ENCODE data around the gene DSCAML1. TPM values are rescaled to one million over a fixed set of nuclear protein-coding genes. Genes with fewer than 3 reads are reported as not detected.

DSCAML1 gene
- total RNA-seq, 2 donors from 2014 or later: 0.21 to 0.92 TPM

DNA sequence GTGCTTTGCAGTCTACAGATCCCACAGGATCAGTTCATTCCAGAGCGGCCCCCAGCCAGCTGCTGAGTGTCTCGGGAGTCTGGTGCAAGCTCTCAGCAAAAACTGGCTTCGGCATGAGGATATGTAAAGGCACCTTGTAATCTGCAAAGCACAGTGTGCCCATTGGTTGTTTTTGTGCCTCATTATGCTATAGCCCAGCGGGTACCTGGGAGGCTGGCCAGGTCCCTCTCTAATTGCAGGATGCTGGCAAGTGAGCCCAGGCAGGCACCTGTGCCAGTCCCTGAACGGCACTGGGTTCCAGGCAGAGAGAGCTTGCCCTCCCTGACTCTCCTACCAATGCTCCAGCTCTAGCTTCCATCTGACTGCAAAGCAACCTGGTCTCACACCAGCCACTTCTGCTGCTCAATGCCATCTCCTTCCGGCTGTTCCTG lies 128.7 kb downstream of the DSCAML1 start:
- Mint-ChIP-seq H3K4me3 (no peak overlapping the region), H3K4me1 (peaks cover 4% of the 10 kb centered on the region), H3K27me3 (peaks cover 37% of the 10 kb centered on the region)

DNA sequence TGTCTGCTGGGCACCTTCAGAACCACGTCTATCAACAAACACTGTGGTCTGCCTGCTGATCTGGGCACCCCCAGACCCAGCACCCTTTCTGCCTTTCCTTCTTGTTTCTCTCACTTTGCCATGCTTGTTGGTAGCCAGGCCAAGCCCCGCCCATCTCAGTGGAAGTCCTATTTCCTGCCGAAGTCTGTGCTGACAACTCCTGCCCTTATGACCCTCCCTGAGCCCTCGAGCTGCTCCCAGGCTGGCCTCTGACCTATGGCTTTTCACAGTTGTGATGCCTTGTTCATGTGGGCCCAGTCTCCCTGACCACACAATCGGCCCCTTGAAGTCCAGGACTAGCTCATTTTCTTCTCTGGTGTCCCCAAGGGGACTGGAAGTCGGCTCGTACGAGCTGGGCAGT lies 132.1 kb downstream of the DSCAML1 start:
- ATAC-seq (no peak), DNase-seq (no peak)
- H3K27me3 Mint-ChIP-seq: peaks cover 28% of the 10 kb centered on the region
- no peak overlapping the region for H3K4me3 Mint-ChIP-seq
- H3K27ac Mint-ChIP-seq: no peak overlapping the region
- no peaks in the 10 kb centered on the region for H3K9me3 ChIP-seq (ENCODE audit: control insufficient read depth, low read length, poor library complexity, severe bottlenecking)
- H3K4me1 Mint-ChIP-seq: peaks cover 4% of the 10 kb centered on the region
- H3K36me3 Mint-ChIP-seq (ENCODE audit: low read depth): no peaks in the 10 kb centered on the region

More for the DNA sequence above, 128.7 kb downstream of the DSCAML1 start:
- no peaks in the 10 kb centered on the region for H3K36me3 Mint-ChIP-seq (ENCODE audit: low read depth)
- no peak for DNase-seq
- H3K9me3 ChIP-seq (ENCODE audit: control insufficient read depth, low read length, poor library complexity, severe bottlenecking): no peaks in the 10 kb centered on the region
- no peak for ATAC-seq
- H3K27ac Mint-ChIP-seq: no peak overlapping the region

DNA sequence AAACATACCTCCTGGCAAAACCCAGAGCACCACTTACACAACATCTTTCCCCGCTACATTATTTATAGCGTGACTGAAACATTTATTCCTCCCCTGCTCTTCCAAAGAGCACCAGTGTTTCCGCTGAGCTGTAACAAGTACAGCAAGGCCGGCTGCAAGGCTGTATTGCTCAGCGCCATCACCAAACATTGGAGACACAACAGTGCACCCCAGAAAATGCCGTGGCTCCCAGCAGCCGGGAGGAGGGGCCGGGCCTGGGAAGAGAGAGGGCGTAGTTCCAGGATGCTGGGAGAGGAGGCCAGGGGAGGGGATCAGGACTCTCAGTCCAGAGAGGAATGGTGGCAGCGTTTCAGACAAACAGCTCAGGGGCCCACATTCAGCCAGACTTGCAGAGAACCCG lies 133.2 kb downstream of the DSCAML1 start:
- H3K9me3 ChIP-seq (ENCODE audit: control insufficient read depth, low read length, poor library complexity, severe bottlenecking): no peaks in the 10 kb centered on the region
- Mint-ChIP-seq H3K36me3 (ENCODE audit: low read depth) (no peaks in the 10 kb centered on the region), H3K27ac (no peak overlapping the region), H3K4me3 (no peak overlapping the region), H3K27me3 (peaks cover 31% of the 10 kb centered on the region), H3K4me1 (peaks cover 4% of the 10 kb centered on the region)
- DNase-seq (no peak), ATAC-seq (no peak)

DNA sequence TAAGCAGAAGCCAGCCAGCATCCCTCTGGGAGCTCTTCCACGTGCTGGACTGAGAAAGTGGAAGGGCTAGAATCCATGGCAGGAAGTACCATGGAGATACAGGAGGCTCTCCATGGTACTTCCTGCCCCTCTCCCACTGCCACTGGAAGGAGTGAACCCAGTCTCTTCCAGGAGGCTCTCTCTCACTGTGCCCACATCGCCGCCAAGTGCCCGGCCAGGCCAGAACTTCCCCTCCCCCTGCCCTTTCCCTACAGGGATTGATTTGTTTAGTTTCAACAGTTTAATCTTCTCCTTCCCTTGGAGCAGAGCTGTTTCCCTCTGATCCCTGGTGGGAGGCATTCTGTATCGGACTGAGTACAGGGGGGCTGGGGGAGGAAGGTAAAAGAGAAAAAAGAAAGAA lies 133.6 kb downstream of the DSCAML1 start:
- H3K27me3 Mint-ChIP-seq: peaks cover 35% of the 10 kb centered on the region
- ATAC-seq: no peak

DNA sequence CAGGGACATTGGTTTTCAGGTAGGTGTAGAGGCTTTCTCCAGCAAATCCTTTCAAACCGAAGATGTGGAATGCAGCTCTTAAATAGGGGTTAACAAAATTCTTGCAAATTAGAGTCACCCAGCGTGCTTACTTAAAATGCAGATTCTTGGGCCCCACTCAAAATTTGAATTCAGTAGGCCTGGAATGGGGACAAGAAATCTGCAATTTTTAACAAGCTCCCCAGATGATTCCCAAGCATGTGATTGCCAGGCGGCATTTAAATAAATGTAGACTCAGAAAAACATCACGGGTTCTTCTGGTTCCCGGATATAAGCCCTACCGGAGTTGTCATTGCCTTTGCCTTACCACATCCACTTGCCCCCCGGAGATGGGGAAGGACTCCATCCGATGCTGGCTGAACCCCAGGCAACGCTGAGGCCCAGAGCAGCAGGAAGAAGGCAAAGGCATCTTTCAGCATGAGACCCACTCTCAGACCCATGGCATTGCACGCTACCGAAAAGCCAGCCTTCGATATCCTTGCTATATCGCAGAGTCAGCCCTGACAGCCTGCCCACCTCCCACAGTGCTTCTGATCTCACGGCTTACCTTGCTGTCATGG lies 134.2 kb downstream of the DSCAML1 start:
- no peak for DNase-seq
- no peaks in the 10 kb centered on the region for H3K9me3 ChIP-seq (ENCODE audit: control insufficient read depth, low read length, poor library complexity, severe bottlenecking)
- H3K27me3 Mint-ChIP-seq: peaks cover 37% of the 10 kb centered on the region
- H3K4me1 Mint-ChIP-seq: peaks cover 4% of the 10 kb centered on the region
- H3K27ac Mint-ChIP-seq: no peak overlapping the region
- H3K36me3 Mint-ChIP-seq (ENCODE audit: low read depth): no peaks in the 10 kb centered on the region
- no peak for ATAC-seq
- no peak overlapping the region for H3K4me3 Mint-ChIP-seq

More for the DNA sequence above, 133.6 kb downstream of the DSCAML1 start:
- Mint-ChIP-seq H3K27ac (no peak overlapping the region), H3K36me3 (ENCODE audit: low read depth) (no peaks in the 10 kb centered on the region), H3K4me1 (peaks cover 4% of the 10 kb centered on the region), H3K4me3 (no peak overlapping the region)
- no peak for DNase-seq
- no peaks in the 10 kb centered on the region for H3K9me3 ChIP-seq (ENCODE audit: control insufficient read depth, low read length, poor library complexity, severe bottlenecking)

DNA sequence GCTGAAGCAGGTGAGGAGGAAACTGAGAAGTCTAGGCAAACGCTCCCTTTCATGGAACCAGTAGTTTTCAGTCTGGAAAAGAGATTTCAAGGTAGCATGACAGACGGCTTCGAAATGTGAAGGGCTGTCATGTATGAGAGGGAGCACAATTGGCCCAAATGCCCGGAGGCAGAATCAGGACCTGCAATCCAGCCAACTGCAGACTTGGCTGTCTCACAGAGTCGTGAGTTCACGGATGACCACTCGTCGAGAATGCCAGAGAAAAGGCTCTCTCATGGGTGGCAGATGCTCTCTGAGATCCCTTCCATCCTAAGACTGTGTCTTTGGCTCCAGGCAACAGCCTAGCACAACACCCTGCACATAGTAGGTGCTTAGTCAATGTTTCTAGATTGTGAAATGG lies 134.8 kb downstream of the DSCAML1 start:
- no peaks in the 10 kb centered on the region for H3K9me3 ChIP-seq (ENCODE audit: control insufficient read depth, low read length, poor library complexity, severe bottlenecking)
- peaks cover 34% of the 10 kb centered on the region for H3K27me3 Mint-ChIP-seq
- H3K4me1 Mint-ChIP-seq: peaks cover 4% of the 10 kb centered on the region
- no peak overlapping the region for H3K4me3 Mint-ChIP-seq
- H3K27ac Mint-ChIP-seq: no peak overlapping the region
- DNase-seq (no peak), ATAC-seq (no peak)
- H3K36me3 Mint-ChIP-seq (ENCODE audit: low read depth): no peaks in the 10 kb centered on the region

DNA sequence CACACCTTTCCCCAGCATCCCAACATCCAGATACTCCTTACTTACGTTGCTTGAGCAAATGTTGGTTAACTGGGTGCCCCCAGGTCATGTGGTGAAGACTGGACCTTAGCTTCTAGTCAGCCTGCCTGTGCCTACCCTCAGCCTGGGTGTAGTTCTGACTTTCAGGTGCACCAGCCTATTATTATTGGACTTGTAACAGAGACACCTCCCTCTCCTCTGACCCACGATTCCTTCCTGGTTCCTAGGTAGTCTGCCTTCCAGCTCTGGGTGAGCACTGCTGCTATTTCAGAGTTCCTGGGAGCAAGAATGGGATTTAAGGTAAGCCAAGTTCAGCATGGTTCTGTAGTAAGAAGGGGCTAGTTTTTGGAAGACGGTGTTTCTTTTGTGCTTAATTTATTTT lies 138.2 kb downstream of the DSCAML1 start:
- DNase-seq (no peak), ATAC-seq (no peak)
- Mint-ChIP-seq H3K4me1 (no peaks in the 10 kb centered on the region), H3K27ac (no peak overlapping the region), H3K36me3 (ENCODE audit: low read depth) (no peaks in the 10 kb centered on the region), H3K27me3 (peaks cover 51% of the 10 kb centered on the region), H3K4me3 (no peak overlapping the region)
- no peaks in the 10 kb centered on the region for H3K9me3 ChIP-seq (ENCODE audit: control insufficient read depth, low read length, poor library complexity, severe bottlenecking)

DNA sequence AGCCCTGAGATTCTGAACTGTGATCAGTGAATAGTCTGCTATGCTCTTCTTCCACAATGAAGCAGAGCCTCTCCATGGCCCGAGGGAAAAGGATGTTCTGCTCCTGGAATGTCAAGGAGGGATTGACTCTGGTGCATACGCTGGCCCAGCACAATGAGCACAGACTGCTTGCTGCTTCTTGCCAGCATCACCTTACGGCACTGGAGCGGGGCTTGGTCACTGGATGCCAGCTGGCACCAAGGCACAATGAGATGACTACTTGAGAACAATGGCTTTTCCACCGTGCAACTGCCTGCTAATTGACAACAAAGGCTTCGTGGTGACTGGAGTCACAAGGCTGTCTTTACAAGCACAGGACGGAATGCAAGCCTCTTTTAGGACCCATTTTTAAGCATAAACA lies 139.2 kb downstream of the DSCAML1 start:
- H3K27ac Mint-ChIP-seq: no peak overlapping the region
- DNase-seq (no peak), ATAC-seq (no peak)
- peaks cover 56% of the 10 kb centered on the region for H3K27me3 Mint-ChIP-seq
- no peaks in the 10 kb centered on the region for H3K36me3 Mint-ChIP-seq (ENCODE audit: low read depth)
- no peaks in the 10 kb centered on the region for H3K9me3 ChIP-seq (ENCODE audit: control insufficient read depth, low read length, poor library complexity, severe bottlenecking)
- H3K4me3 Mint-ChIP-seq: no peak overlapping the region
- H3K4me1 Mint-ChIP-seq: no peaks in the 10 kb centered on the region

DNA sequence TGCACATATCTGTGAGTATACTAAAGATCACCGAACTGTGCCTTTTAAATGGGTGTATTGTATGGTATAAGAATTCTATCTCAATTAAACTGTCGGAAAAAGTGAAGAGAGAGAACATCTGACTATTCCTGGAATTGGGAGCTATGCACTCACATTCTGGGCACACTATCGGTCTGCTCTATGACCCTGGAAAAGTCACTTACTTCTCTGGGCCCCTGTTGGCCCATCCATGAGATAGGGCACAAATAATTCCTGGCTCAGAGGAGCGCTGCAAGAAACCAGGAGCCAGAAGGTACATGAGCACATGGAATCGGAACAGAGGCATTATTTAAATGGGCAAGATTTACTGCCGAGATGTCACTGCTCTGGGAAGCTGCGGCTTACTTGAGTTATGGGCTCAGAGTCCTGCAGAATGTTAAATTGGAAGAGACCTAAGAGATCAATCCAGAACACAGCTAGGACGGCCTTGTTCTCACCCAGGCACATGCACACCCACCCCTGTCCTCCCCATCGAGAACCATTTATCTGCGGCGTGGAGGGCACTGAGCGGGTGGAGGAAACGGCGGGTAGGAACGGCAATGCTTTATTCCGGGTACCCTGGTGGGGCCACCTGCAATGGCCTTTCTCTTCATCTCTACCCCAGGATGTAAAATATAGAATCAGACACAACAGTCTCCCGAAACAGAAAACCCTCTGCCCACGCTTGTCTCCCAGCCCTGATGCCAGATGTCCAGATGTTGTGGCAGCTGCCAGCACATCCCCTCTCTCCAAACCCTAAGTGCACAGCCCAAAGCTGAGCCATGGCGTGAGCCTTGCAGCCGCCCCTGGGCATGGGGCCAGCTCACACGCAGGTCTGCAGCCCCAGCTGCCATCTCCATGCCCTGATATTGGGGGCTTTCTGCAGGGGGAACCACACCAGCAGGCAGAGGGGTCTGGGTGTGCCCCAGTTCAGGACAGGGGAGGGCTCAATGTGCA lies 142.4 kb downstream of the DSCAML1 start:
- no peaks in the 10 kb centered on the region for H3K4me1 Mint-ChIP-seq
- H3K27ac Mint-ChIP-seq: no peak overlapping the region
- peaks cover 64% of the 10 kb centered on the region for H3K27me3 Mint-ChIP-seq
- no peak overlapping the region for H3K4me3 Mint-ChIP-seq
- no peaks in the 10 kb centered on the region for H3K9me3 ChIP-seq (ENCODE audit: control insufficient read depth, low read length, poor library complexity, severe bottlenecking)
- ATAC-seq (no peak), DNase-seq (no peak)
- H3K36me3 Mint-ChIP-seq (ENCODE audit: low read depth): no peaks in the 10 kb centered on the region

DNA sequence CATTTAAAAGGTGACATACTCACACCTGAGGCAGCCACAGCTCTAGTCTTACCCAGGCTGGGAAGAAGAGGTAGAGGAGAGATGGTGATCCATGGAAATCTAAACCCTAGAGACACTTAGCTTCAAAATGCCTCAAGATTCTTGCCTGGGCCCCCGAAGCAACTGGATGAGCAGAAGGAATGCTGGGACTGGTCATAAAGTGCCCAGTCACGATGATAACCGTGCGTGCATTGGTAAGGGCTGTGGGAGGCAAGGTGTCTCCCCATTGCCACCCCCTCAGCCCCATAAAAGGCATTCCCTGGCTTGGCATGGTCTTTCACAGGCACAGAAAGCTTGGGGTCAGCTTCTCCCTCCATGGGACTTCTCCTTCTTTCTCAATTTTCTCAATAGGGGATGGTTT lies 144.5 kb downstream of the DSCAML1 start:
- ATAC-seq (no peak), DNase-seq (no peak)
- Mint-ChIP-seq H3K4me3 (no peak overlapping the region), H3K27ac (no peak overlapping the region), H3K36me3 (ENCODE audit: low read depth) (no peaks in the 10 kb centered on the region), H3K27me3 (peaks cover 52% of the 10 kb centered on the region), H3K4me1 (peaks cover 3% of the 10 kb centered on the region)
- H3K9me3 ChIP-seq (ENCODE audit: control insufficient read depth, low read length, poor library complexity, severe bottlenecking): no peaks in the 10 kb centered on the region

DNA sequence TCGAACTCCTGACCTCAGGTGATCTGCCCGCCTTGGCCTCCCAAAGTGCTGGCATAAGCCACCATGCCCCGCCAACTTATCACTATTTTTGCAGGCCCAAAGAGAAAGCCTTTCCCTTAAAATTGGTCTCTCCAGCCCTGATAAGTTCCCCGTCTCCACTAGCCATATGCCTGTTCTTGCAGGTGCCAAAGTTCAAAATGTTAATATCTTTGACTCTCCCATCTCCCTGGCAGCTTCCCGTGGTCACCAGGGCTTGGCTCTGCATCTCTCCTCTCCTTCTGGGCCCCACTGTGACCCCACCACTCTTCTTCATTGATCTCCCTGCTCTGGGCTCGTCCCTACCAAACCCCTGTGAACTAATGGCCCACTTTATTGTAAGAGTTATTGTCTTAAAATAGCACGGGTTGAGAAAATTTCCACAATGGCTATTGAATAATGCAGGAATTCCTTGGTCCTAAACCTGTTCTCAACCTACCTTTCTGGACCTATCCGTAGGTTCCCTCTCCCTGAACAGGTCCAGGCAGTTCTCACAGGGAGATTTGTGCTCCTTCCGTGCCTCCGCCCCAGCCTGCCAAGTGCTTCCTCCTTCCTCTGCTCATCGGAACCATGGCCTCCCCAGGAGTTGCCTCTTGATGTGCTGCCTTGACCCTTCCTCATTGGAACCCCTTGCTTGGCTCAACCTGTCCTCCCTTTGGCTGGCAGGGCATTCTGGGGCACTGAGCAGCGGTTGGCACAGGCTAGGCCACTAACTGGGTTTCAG lies 147.5 kb downstream of the DSCAML1 start:
- peaks cover 6% of the 10 kb centered on the region for H3K4me1 Mint-ChIP-seq
- no peaks in the 10 kb centered on the region for H3K9me3 ChIP-seq (ENCODE audit: control insufficient read depth, low read length, poor library complexity, severe bottlenecking)
- DNase-seq: no peak
- no peak overlapping the region for H3K4me3 Mint-ChIP-seq
- H3K27me3 Mint-ChIP-seq: peaks cover 43% of the 10 kb centered on the region
- ATAC-seq: no peak
- H3K36me3 Mint-ChIP-seq (ENCODE audit: low read depth): no peaks in the 10 kb centered on the region
- H3K27ac Mint-ChIP-seq: no peak overlapping the region

DNA sequence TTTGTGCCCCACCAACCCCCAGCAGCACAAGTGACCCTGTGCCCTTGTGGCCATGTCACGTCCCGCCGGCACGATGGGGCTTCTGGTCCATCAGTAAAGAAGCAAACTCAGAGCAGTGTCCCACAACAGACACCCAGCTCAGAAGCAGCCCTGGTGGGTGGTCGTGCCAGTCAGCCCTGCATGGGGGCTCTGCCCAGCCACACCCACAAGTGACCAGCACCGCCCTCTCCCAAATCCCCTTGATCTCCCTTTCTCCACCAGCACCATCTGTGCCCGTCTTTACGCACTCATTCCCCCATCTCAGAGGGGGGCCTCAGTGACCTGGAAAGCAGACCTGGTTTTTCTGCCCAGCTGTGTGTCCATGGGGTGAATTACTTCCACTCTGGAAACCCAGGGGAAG lies 149.1 kb downstream of the DSCAML1 start:
- H3K36me3 Mint-ChIP-seq (ENCODE audit: low read depth): no peaks in the 10 kb centered on the region
- H3K27ac Mint-ChIP-seq: no peak overlapping the region
- no peak for ATAC-seq
- peaks cover 43% of the 10 kb centered on the region for H3K27me3 Mint-ChIP-seq
- no peak for DNase-seq
- peaks cover 6% of the 10 kb centered on the region for H3K4me1 Mint-ChIP-seq
- H3K9me3 ChIP-seq (ENCODE audit: control insufficient read depth, low read length, poor library complexity, severe bottlenecking): no peaks in the 10 kb centered on the region
- H3K4me3 Mint-ChIP-seq: no peak overlapping the region

DNA sequence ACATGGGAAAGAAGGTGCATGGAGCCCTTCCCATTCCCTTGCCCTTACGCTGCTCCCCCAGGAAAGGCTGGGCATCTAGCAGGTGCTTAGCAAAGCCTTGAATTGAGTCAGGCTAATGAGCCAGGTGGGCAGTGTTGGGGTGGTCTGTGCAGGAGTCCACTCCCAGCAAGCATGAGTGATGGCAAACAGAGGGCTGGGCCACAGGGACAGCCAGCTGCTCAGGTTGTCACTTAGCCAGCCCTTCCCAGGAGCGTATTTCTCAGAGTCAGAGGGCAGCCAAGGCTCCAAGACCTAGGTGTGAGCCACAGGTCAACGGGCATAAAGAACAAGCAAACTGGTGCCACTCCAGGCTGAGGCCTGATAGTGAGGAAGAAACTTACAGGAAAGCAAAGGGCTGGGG lies 149.8 kb downstream of the DSCAML1 start:
- ATAC-seq: no peak
- H3K9me3 ChIP-seq (ENCODE audit: control insufficient read depth, low read length, poor library complexity, severe bottlenecking): no peaks in the 10 kb centered on the region
- H3K27me3 Mint-ChIP-seq: peaks cover 48% of the 10 kb centered on the region
- no peaks in the 10 kb centered on the region for H3K36me3 Mint-ChIP-seq (ENCODE audit: low read depth)
- DNase-seq: no peak
- no peak overlapping the region for H3K27ac Mint-ChIP-seq
- H3K4me3 Mint-ChIP-seq: no peak overlapping the region
- H3K4me1 Mint-ChIP-seq: peaks cover 6% of the 10 kb centered on the region

Data from T-helper 17 cell (primary cell).